H1 (cell line): ENCODE results near the gene RTN4. TPM values are rescaled to one million over a fixed set of nuclear protein-coding genes. Genes with fewer than 3 reads are reported as not detected.

Experiments used
- CTCF ChIA-PET: fragments of 300-600 bp; sonication (Branson Sonifier 250); formaldehyde crosslinking; loops from one replicate; lab custom pipeline; 2021; ENCODE audit not compliant: partially characterized antibody; lab: Charles Lee
- POLR2A ChIA-PET: fragments of 300-600 bp; sonication (Branson Sonifier 250); formaldehyde crosslinking; loops from one replicate; lab custom pipeline; 2021; ENCODE audit warnings: inconsistent platforms; ENCODE audit not compliant: partially characterized antibody; lab: Charles Lee
- DNase-seq, 2 experiments: peaks; one replicate each; pipeline versions ENCODE4 v3.0.0 to v3.0.0-alpha.2; 2010 to 2022; ENCODE audit warnings: low spot score in 2 of 2, low read depth in 1 of 2, mixed read lengths in 1 of 2
- FAIRE-seq: peaks from 2 replicates; lab custom pipeline; 2011; peaks lifted over from hg19 to GRCh38; lab: Jason Lieb, UNC
- H2AFZ ChIP-seq: 2 replicates; pipeline ENCODE4 v1.8.1; 2012; ENCODE audit warnings: low read length, inconsistent platforms
- H2AK5ac ChIP-seq: 2 replicates; pipeline ENCODE4 v1.6.1; 2013; ENCODE audit warnings: low read depth, low read length
- H2BK120ac ChIP-seq: replicated peaks from 2 replicates; pipeline ENCODE3; 2013; ENCODE audit warnings: low read depth, low read length, inconsistent platforms
- H2BK12ac ChIP-seq: 2 replicates; pipeline ENCODE4 v1.6.1; 2013; ENCODE audit warnings: low read depth, low read length
- H2BK15ac ChIP-seq: 2 replicates; pipeline ENCODE4 v1.6.1; 2013; ENCODE audit warnings: low read length
- H2BK20ac ChIP-seq: 2 replicates; pipeline ENCODE4 v1.6.1; 2013; ENCODE audit warnings: low read length
- H2BK5ac ChIP-seq: 2 replicates; pipeline ENCODE4 v1.6.1; 2013; ENCODE audit warnings: low read depth, low read length
- H3K14ac ChIP-seq: 2 replicates; pipeline ENCODE4 v1.6.1; 2013; ENCODE audit warnings: inconsistent platforms; ENCODE audit not compliant: insufficient read length
- H3K18ac ChIP-seq: 2 replicates; pipeline ENCODE4 v1.6.1; 2013; ENCODE audit warnings: low read length; ENCODE audit errors: extremely low read depth
- H3K23ac ChIP-seq: 2 replicates; pipeline ENCODE4 v1.6.1; 2013; ENCODE audit warnings: inconsistent platforms; ENCODE audit not compliant: insufficient read length
- H3K23me2 ChIP-seq: 2 replicates; pipeline ENCODE4 v1.6.1; 2013; ENCODE audit warnings: low read depth, low read length
- H3K27ac ChIP-seq: 2 replicates; pipeline ENCODE4 v1.6.1; 2011; ENCODE audit warnings: low read depth, low read length, inconsistent platforms
- H3K27me3 ChIP-seq, 4 experiments: replicated peaks in 1 of 4; 1 replicate in 1 of 4; 2 replicates in 3 of 4; pipeline versions ENCODE4 v1.6.1 to v1.8.1; 2011 to 2013; ENCODE audit warnings: low read length in 3 of 4, mild to moderate bottlenecking in 3 of 4, inconsistent platforms in 2 of 4, mixed read lengths in 2 of 4, moderate library complexity in 1 of 4; ENCODE audit not compliant: control insufficient read depth in 3 of 4, insufficient read depth in 3 of 4; ENCODE audit errors: extremely low read depth in 1 of 4
- H3K36me3 ChIP-seq, 4 experiments: 2 replicates each; pipeline versions ENCODE4 v1.6.1 to v1.8.1; 2011 to 2013; ENCODE audit warnings: mild to moderate bottlenecking in 4 of 4, low read length in 3 of 4, moderate library complexity in 2 of 4, control low read depth in 1 of 4, inconsistent platforms in 1 of 4; ENCODE audit not compliant: insufficient read depth in 4 of 4, control insufficient read depth in 2 of 4
- H3K4ac ChIP-seq: replicated peaks from 2 replicates; pipeline ENCODE3; 2013; ENCODE audit warnings: low read length, low read depth, mixed read lengths, inconsistent platforms; ENCODE audit not compliant: insufficient read length
- H3K4me1 ChIP-seq, 4 experiments: replicated peaks in 1 of 4; 1 replicate in 1 of 4; 2 replicates in 3 of 4; pipeline versions ENCODE4 v1.6.1 to v1.8.1; 2011 to 2013; ENCODE audit warnings: low read length in 3 of 4, inconsistent platforms in 2 of 4, mixed read lengths in 1 of 4; ENCODE audit not compliant: insufficient read depth in 4 of 4, control insufficient read depth in 3 of 4
- H3K4me2 ChIP-seq, 2 experiments: 2 replicates each; pipeline versions ENCODE4 v1.6.1 to v1.8.1; 2011 to 2013; ENCODE audit warnings: low read depth in 2 of 2, low read length in 2 of 2, control low read depth in 1 of 2, inconsistent platforms in 1 of 2, mild to moderate bottlenecking in 1 of 2; ENCODE audit not compliant: insufficient read depth in 1 of 2
- H3K4me3 ChIP-seq, 4 experiments: fragments of 200-600, 300-600 bp in 1 of 4; sonication (generic), shearing (Covaris generic), sonication (Bioruptor Twin) in 1 of 4; 2 replicates each; pipeline versions ENCODE4 v1.5.1 to v1.8.1; 2011 to 2016; ENCODE audit warnings: low read length in 4 of 4, low read depth in 3 of 4, control low read depth in 2 of 4, inconsistent platforms in 2 of 4, mild to moderate bottlenecking in 2 of 4, mixed read lengths in 1 of 4, moderate library complexity in 1 of 4; ENCODE audit not compliant: insufficient read depth in 2 of 4; ENCODE audit errors: extremely low read depth in 1 of 4
- H3K56ac ChIP-seq: replicated peaks from 2 replicates; pipeline ENCODE3; 2013; ENCODE audit warnings: low read depth, mild to moderate bottlenecking, mixed read lengths, low read length, inconsistent platforms; ENCODE audit not compliant: insufficient read length
- H3K79me1 ChIP-seq: 2 replicates; pipeline ENCODE4 v1.6.1; 2013; ENCODE audit warnings: low read depth, low read length, control low read depth
- H3K79me2 ChIP-seq, 2 experiments: 2 replicates each; pipeline versions ENCODE4 v1.6.1 to v1.8.1; 2012 to 2013; ENCODE audit warnings: low read length in 2 of 2, mild to moderate bottlenecking in 2 of 2, inconsistent platforms in 1 of 2; ENCODE audit not compliant: insufficient read depth in 2 of 2, control insufficient read depth in 1 of 2
- H3K9ac ChIP-seq, 4 experiments: replicated peaks in 1 of 4; 1 replicate in 1 of 4; 2 replicates in 3 of 4; pipeline versions ENCODE4 v1.6.1 to v1.8.1; 2011 to 2013; ENCODE audit warnings: low read depth in 3 of 4, low read length in 3 of 4, control low read depth in 2 of 4, mild to moderate bottlenecking in 2 of 4, moderate library complexity in 2 of 4, inconsistent platforms in 1 of 4; ENCODE audit errors: extremely low read depth in 1 of 4
- H3K9me3 ChIP-seq, 2 experiments: 2 replicates each; pipeline versions ENCODE4 v1.6.1 to v1.8.1; 2012 to 2013; ENCODE audit warnings: mild to moderate bottlenecking in 2 of 2, moderate library complexity in 2 of 2, control low read depth in 1 of 2, inconsistent platforms in 1 of 2, low read depth in 1 of 2, low read length in 1 of 2, mixed read lengths in 1 of 2; ENCODE audit not compliant: insufficient read depth in 2 of 2
- H4K20me1 ChIP-seq, 2 experiments: replicated peaks in 1 of 2; 2 replicates each; pipeline versions ENCODE3 to v1.8.1; 2011 to 2013; ENCODE audit warnings: inconsistent platforms in 2 of 2, low read length in 2 of 2, mild to moderate bottlenecking in 1 of 2; ENCODE audit not compliant: insufficient read depth in 2 of 2, control insufficient read depth in 1 of 2
- H4K5ac ChIP-seq: 2 replicates; pipeline ENCODE4 v1.6.1; 2013; ENCODE audit warnings: low read length, low read depth, mixed read lengths, inconsistent platforms; ENCODE audit not compliant: insufficient read length
- H4K8ac ChIP-seq: 2 replicates; pipeline ENCODE4 v1.8.0; 2013; ENCODE audit warnings: mild to moderate bottlenecking, moderate library complexity, low read length, inconsistent platforms; ENCODE audit not compliant: insufficient read depth; ENCODE audit errors: extremely low read depth
- H4K91ac ChIP-seq: replicated peaks from 2 replicates; pipeline ENCODE3; 2013; ENCODE audit warnings: low read length, mixed read lengths, inconsistent platforms; ENCODE audit not compliant: insufficient read length
- CEBPB ChIP-seq: IDR thresholded peaks from 2 replicates; pipeline ENCODE4 v1.6.1; 2012; ENCODE audit warnings: low read depth, low read length
- EZH2 ChIP-seq: fragments of 200-600 bp; sonication (generic); IDR thresholded peaks from 2 replicates; pipeline ENCODE4 v1.7.1; 2012; ENCODE audit warnings: low read depth, mild to moderate bottlenecking, moderate library complexity, low read length, inconsistent platforms; ENCODE audit not compliant: severe bottlenecking
- POLR2A ChIP-seq, 2 experiments: IDR thresholded peaks; 1 replicate in 1 of 2; 2 replicates in 1 of 2; pipeline ENCODE4 v1.6.1; 2011; ENCODE audit warnings: low read depth in 2 of 2, low read length in 2 of 2, mild to moderate bottlenecking in 2 of 2; ENCODE audit errors: control extremely low read depth in 1 of 2
- SRF ChIP-seq: IDR thresholded peaks from 2 replicates; pipeline ENCODE4 v1.6.1; 2011; ENCODE audit warnings: mild to moderate bottlenecking, low read depth, low read length, moderate library complexity
- WGBS, 2 experiments: shearing (Covaris generic) in 1 of 2; methylation state at CpG; one replicate each; pipeline versions ENCODE4 v1.1.6 to v1.1.7; 2013 to 2015; ENCODE audit warnings: low lambda C conversion rate in 2 of 2, mixed read lengths in 2 of 2, inconsistent platforms in 1 of 2, low coverage in 1 of 2, missing lambda C conversion rate in 1 of 2; ENCODE audit not compliant: insufficient replicate concordance in 2 of 2, insufficient coverage in 1 of 2, insufficient read length in 1 of 2; ENCODE audit errors: extremely low coverage in 1 of 2, missing lambda C conversion rate in 1 of 2; 5-methylcytosine and 5-hydroxymethylcytosine counted together
- polyA plus RNA-seq, 7 experiments: library from polyadenylated mRNA; depleted of rRNA in 3 of 7; stranded (reverse) in 5 of 7; unstranded in 2 of 7; fragments of >200 nt in 5 of 7; fragments of 200-250 nt in 2 of 7; gene quantifications; 1 replicate in 5 of 7; 2 replicates in 1 of 7; 4 replicates in 1 of 7; pipeline versions ENCODE4 v1.2.1 to v1.2.3, GENCODE V29; 2011 to 2013; ENCODE audit warnings: missing spikeins in 2 of 7, mixed read lengths in 2 of 7
- total RNA-seq: library from RNA; stranded (reverse); fragmentation: NEBNext Ultra II Directional; extraction: Animal tissue kit (Norgen Biotek cat#: 25700); gene quantifications from 2 replicates; pipeline ENCODE4 v1.2.1, GENCODE V29; 2021

The RTN4 gene
- total and polyA plus RNA-seq, 2 of the 8 experiments (the other 6 are each of a cell fraction or from before 2014, with no cell fraction given): 179 to 242 TPM

DNA sequence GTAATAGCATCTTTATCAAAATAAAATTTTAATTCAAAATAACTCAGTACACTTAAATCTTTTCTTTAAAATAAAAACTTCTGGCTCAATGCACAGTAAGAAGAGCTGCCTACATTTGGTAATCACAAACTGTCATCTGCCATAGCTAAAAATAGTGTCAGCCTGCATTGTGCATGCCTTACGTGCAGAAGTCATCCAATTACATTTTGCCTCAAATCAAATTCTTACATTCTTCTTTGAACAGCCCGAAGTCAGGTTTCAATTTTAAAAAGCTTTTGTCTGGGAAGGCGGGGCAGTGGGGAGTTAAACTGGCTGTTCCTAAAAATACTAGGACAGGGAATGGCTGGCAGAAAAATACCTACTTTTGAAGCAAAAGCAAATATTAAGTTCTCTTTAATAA is 51.1 kb downstream of the RTN4 start:
- peaks cover 5 to 11% of the 10 kb centered on the region in 2 experiments for H4K20me1 ChIP-seq
- POLR2A ChIA-PET: interaction anchor here (1.1 to 1.4 kb wide), 2 partner anchors 21 to 49 kb away, joined by 3 to 5 read pairs; no protein-coding TSS in a partner anchor
- H3K4me1 ChIP-seq: no peaks in the 10 kb centered on the region; a peak in 2 of 7 replicates

More for the DNA sequence above, 51.1 kb downstream of the RTN4 start:
- H3K14ac ChIP-seq: no peak overlapping the region
- H3K9ac ChIP-seq: no peak overlapping the region
- WGBS, 2 experiments: 78% methylated on average over 3 of the region's 3 CpGs; no CpG with 5 or more reads in 1 of the 2 experiments
- H3K23me2 ChIP-seq: no peaks in the 10 kb centered on the region; the same call in 1 of the 2 replicates
- H4K8ac ChIP-seq: no peak overlapping the region
- DNase-seq (no peak), FAIRE-seq (no peak)
- H3K56ac ChIP-seq: no peak overlapping the region
- H3K4me3 ChIP-seq: no peak overlapping the region
- H3K9me3 ChIP-seq: no peaks in the 10 kb centered on the region
- no peak overlapping the region for H2BK120ac ChIP-seq
- no peak overlapping the region for H3K4ac ChIP-seq
- CTCF ChIA-PET: interaction anchor here (0.7 to 1.7 kb wide), 5 partner anchors 8 to 226 kb away, joined by 3 to 6 read pairs (median 4); no protein-coding TSS in a partner anchor
- peaks cover 15 to 100% of the 10 kb centered on the region in 2 experiments for H3K79me2 ChIP-seq
- no peak overlapping the region for H3K27ac ChIP-seq
- no peak overlapping the region for H3K23ac ChIP-seq
- no peak overlapping the region for H4K91ac ChIP-seq
- TF ChIP-seq SRF (no peak), EZH2 (no peak), CEBPB (no peak), POLR2A (IDR thresholded peaks at IDR 0.05; ENCODE audit: control extremely low read depth in 1 of 2, low read depth in 2 of 2, low read length in 2 of 2) (no peak)
- H3K4me2 ChIP-seq: no peak overlapping the region
- H2BK15ac ChIP-seq: no peak overlapping the region
- H2BK5ac ChIP-seq: no peak overlapping the region
- H3K36me3 ChIP-seq: no peaks in the 10 kb centered on the region
- H2AK5ac ChIP-seq: no peak overlapping the region
- H3K79me1 ChIP-seq: no peaks in the 10 kb centered on the region
- no peak overlapping the region for H2BK20ac ChIP-seq
- no peak overlapping the region for H2AFZ ChIP-seq
- no peak overlapping the region for H2BK12ac ChIP-seq
- no peak overlapping the region for H4K5ac ChIP-seq
- H3K27me3 ChIP-seq: no peaks in the 10 kb centered on the region
- H3K18ac ChIP-seq: no peak overlapping the region
